BE2C (cell line): ENCODE data around the gene RTF2.
A peak's percentile ranks its signal among the peaks of the same experiment; 100 is the strongest.

Source experiments
- DNase-seq: peaks from one replicate; pipeline ENCODE4 v3.0.0-alpha.2; 2020
- H3K27me3 ChIP-seq: fragments of 250-450 bp; sonication (Bioruptor Pico); 2 replicates; pipeline ENCODE4 v1.5.1; 2020; ENCODE audit warnings: mild to moderate bottlenecking
- H3K36me3 ChIP-seq: fragments of 250-450 bp; sonication (Bioruptor Pico); 2 replicates; pipeline ENCODE4 v1.5.1; 2020; ENCODE audit warnings: mild to moderate bottlenecking
- H3K4me1 ChIP-seq: fragments of 250-450 bp; sonication (Bioruptor Pico); 2 replicates; pipeline ENCODE4 v1.5.1; 2020
- H3K4me3 ChIP-seq: 2 replicates; pipeline ENCODE4 v1.5.1; 2011; ENCODE audit warnings: low read depth, low read length
- H3K9me3 ChIP-seq: fragments of 250-450 bp; sonication (Bioruptor Pico); 2 replicates; pipeline ENCODE4 v1.5.1; 2020
- TF ChIP-seq, protein P1 (sequence below): IDR thresholded peaks from 2 replicates; pipeline ENCODE4 v1.5.1; 2012; ENCODE audit warnings: mild to moderate bottlenecking, low read depth, low read length

Gene RTF2

DNA sequence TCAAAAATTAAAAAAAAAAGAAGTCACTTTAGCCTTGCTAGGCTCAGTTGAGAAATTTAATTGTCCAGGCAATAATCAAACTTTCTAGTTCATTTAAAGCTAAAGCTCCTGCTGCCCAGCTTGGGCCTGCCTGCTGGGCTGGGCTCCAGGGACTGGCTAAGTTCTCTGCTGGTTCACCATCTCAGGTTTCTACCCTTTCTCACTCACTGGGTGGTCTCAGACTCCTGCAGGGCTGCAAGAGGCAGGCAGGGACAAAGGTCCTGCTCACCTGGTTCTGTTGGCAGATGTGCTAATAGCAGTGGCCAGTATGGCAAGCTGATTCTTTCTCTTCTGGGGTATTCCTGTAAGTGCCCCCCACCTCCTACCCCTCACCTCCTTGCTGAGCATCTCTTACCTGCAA, 21.2 kb upstream of the RTF2 start:
- TF ChIP-seq, protein P1, sequence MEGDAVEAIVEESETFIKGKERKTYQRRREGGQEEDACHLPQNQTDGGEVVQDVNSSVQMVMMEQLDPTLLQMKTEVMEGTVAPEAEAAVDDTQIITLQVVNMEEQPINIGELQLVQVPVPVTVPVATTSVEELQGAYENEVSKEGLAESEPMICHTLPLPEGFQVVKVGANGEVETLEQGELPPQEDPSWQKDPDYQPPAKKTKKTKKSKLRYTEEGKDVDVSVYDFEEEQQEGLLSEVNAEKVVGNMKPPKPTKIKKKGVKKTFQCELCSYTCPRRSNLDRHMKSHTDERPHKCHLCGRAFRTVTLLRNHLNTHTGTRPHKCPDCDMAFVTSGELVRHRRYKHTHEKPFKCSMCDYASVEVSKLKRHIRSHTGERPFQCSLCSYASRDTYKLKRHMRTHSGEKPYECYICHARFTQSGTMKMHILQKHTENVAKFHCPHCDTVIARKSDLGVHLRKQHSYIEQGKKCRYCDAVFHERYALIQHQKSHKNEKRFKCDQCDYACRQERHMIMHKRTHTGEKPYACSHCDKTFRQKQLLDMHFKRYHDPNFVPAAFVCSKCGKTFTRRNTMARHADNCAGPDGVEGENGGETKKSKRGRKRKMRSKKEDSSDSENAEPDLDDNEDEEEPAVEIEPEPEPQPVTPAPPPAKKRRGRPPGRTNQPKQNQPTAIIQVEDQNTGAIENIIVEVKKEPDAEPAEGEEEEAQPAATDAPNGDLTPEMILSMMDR: no peak
- no peak for DNase-seq
- no peaks in the 10 kb centered on the region for H3K4me1 ChIP-seq

DNA sequence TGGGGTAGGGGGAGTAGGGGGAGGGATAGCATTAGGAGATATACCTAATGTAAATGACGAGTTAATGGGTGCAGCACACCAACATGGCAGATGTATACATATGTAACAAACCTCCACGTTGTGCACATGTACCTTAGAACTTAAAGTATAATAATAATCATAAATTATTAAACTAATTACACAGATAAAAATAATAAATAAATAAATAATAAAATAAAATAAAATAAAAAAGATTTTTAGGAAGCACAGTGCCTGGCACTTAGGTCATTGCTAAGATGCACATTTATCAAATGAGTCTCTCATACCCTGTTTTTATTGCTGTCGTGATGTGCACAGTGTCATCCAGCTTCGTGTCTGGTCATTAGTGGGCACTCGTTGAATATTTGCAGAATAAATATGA, 19.0 kb upstream of the RTF2 start:
- Histone ChIP-seq H3K4me3 (no peak overlapping the region), H3K4me1 (no peaks in the 10 kb centered on the region), H3K36me3 (no peaks in the 10 kb centered on the region), H3K9me3 (no peaks in the 10 kb centered on the region), H3K27me3 (no peaks in the 10 kb centered on the region)
- TF ChIP-seq, protein P1: no peak
- DNase-seq: no peak

More for the DNA sequence above, 21.2 kb upstream of the RTF2 start:
- Histone ChIP-seq H3K9me3 (no peaks in the 10 kb centered on the region), H3K36me3 (no peaks in the 10 kb centered on the region), H3K27me3 (no peaks in the 10 kb centered on the region), H3K4me3 (no peak overlapping the region)

- H3K4me1 ChIP-seq: no peaks in the 10 kb centered on the region; the same call in 1 of the 2 replicates
- DNase-seq: no peak
- TF ChIP-seq, protein P1: no peak
- no peak overlapping the region for H3K4me3 ChIP-seq
- H3K9me3 ChIP-seq: no peaks in the 10 kb centered on the region
- no peaks in the 10 kb centered on the region for H3K36me3 ChIP-seq
- H3K27me3 ChIP-seq: no peaks in the 10 kb centered on the region
These were observed 17.2 kb upstream of the RTF2 start for GRCh38 chr20:56451056-56451765.

- Histone ChIP-seq H3K4me1 (no peaks in the 10 kb centered on the region; the same call in 1 of the 2 replicates), H3K27me3 (peaks cover under 1% of the 10 kb centered on the region), H3K36me3 (no peaks in the 10 kb centered on the region), H3K9me3 (no peaks in the 10 kb centered on the region), H3K4me3 (no peak overlapping the region)
- DNase-seq: no peak
- TF ChIP-seq, protein P1: no peak
These were observed 15.1 kb upstream of the RTF2 start for GRCh38 chr20:56453352-56453751.

- no peaks in the 10 kb centered on the region for H3K36me3 ChIP-seq
- H3K9me3 ChIP-seq: no peaks in the 10 kb centered on the region
- no peaks in the 10 kb centered on the region; the same call in 1 of the 2 replicates for H3K4me1 ChIP-seq
- no peak for DNase-seq
- H3K27me3 ChIP-seq: peaks cover 5% of the 10 kb centered on the region
- no peak overlapping the region for H3K4me3 ChIP-seq
- TF ChIP-seq, protein P1: no peak
These were observed 13.7 kb upstream of the RTF2 start for GRCh38 chr20:56454754-56455153.

GRCh38 chr20:56458206-56458821, 10.1 kb upstream of the RTF2 start:
- TF ChIP-seq, protein P1: no peak
- no peaks in the 10 kb centered on the region for H3K36me3 ChIP-seq
- H3K27me3 ChIP-seq: peaks cover 6% of the 10 kb centered on the region
- DNase-seq: no peak
- H3K9me3 ChIP-seq: no peaks in the 10 kb centered on the region
- H3K4me1 ChIP-seq: no peaks in the 10 kb centered on the region; the same call in 1 of the 2 replicates
- peak overlapping the region; percentile 43 for H3K4me3 ChIP-seq
